COLO668 (cell line): ENCODE data around the gene REEP6.
"Not testable (repeated sequence)": the region's sequence is repeated elsewhere in the genome, so short reads cannot be mapped to it uniquely, and the experiment has no call there.

Source experiments
- DNase-seq: peaks from one replicate; lab custom pipeline; 2025; ENCODE audit not compliant: unreplicated experiment; lab: John Stamatoyannopoulos, UW

REEP6 gene

GRCh38 chr19:1488282-1488601 lies 2.7 kb upstream of the REEP6 start:
- DNase-seq: no peak

- DNase-seq: no peak
Measured at GRCh38 chr19:1489463-1490310, 1.3 kb upstream of the REEP6 start.

- DNase-seq: peak; percentile 98
Measured at GRCh38 chr19:1490311-1491113, 469 bp upstream of the REEP6 start, which contains the start of gene PCSK4. TSS of gene PCSK4 (minus strand) at chr19:1490350. CDS start at chr19:1490346, 4 bp downstream.

GRCh38 chr19:1491849-1492170 lies 829 bp downstream of the REEP6 start:
- DNase-seq: no peak

DNA sequence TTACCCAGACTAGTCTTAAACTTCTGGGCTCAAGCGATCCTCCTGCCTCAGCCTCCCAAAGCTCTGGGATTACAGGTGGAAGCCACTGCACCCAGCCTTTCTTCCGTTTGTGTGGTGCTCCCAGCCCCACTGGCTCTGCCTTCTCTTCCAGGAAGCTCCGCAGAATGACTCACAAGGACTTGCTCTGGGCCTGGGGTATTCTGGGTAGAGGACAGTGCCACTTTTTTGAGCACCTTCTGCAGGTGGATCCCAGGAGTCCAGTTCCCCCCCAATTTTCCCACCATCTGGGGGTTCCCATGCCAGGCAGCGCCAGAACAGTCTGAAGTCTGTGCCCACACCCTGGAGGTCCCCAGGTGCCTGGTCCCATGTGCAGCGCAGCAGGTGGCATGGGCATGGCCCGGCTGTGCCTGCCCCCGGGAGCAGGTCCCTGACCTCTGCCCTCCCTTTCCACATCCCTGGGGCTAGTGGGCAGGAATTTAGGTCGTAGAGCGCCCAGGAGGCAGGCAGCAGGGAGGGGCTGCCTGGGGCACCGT lies 1.6 kb downstream of the REEP6 start:
- no peak for DNase-seq

- DNase-seq: no peak
Measured at GRCh38 chr19:1494115-1494815, 3.3 kb downstream of the REEP6 start.

GRCh38 chr19:1495051-1495798 lies 4.2 kb downstream of the REEP6 start:
- DNase-seq: no peak

GRCh38 chr19:1495799-1496713 lies 5.1 kb downstream of the REEP6 start:
- no peak for DNase-seq

GRCh38 chr19:1496714-1497577 lies 6.0 kb downstream of the REEP6 start:
- no peak for DNase-seq

DNA sequence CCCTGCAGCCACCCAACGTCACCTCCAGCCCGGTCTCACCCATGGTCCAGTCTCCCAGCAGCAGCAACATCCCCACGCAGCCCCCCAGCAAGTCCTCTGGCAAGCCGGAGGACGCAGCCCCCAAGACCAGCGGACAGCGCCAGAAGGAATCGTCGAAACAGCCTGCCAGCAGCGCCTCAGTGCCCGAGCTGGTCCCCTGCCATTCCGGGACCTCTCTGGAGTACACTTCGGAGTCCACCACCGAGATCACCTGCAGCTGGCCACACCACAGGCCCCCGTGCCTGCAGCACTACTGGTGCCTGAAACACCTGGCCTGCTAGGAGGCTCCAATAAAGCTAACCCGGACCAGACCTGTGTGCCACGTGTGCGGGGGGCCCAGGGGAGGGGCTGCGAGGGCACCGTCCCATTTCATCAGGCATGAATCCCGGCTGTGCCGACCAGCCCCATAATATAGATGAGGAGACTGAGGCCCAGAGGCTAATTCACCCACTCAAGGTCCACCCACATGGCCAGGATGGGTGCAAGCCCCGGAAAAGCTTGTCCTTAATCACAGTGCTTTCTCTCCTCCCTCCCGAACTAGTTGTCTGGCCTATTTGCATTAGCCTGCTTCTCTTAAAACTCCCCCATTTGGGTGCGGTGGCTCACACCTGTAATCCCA lies 6.7 kb downstream of the REEP6 start:
- DNase-seq: no peak

DNA sequence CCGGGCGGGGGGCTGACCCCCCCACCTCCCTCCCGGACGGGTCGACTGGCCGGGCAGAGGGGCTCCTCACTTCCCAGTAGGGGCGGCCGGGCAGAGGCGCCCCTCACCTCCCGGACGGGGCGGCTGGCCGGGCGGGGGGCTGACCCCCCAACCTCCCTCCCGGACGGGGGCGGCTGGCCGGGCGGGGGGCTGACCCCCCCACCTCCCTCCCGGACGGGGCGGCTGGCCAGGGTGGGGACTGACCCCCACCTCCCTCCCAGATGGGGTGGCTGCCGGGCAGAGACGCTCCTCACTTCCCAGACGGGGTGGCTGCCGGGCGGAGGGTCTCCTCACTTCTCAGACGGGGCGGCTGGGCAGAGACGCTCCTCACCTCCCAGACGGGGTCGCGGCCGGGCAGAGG lies 8.2 kb downstream of the REEP6 start:
- not testable (repeated sequence) for DNase-seq

GRCh38 chr19:1501200-1501595 lies 10.2 kb downstream of the REEP6 start:
- peak; percentile 82 for DNase-seq

DNA sequence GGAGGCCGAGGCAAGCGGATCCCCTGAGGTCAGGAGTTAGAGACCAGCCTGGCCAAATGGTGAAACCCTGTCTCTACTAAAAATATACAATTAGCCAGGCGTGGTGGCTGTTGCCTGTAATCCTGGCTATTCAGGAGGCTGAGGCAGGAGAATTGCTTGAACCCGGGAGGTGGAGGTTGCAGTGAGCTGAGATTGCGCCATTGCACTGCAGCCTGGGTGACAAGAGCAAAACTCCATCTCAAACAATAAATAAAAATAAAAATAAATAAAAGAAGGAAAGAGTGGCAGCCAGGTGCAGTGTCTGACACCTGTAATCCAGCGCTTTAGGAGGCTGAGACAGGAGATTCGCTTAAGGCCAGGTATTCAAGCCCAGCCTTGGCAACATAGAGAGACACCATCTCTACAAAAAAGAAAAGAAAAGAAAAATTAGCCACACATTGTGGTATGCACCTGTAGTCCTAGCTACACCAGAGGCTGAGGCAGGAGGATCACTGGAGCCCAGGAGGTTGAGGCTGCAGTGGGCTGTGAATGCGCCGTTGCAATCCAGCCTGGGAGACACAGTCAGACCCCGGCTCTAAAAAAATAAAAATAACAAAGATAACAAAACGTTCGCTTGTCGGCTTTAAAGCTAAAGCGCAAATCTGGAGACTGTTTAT lies 11.6 kb downstream of the REEP6 start:
- DNase-seq: no peak

DNA sequence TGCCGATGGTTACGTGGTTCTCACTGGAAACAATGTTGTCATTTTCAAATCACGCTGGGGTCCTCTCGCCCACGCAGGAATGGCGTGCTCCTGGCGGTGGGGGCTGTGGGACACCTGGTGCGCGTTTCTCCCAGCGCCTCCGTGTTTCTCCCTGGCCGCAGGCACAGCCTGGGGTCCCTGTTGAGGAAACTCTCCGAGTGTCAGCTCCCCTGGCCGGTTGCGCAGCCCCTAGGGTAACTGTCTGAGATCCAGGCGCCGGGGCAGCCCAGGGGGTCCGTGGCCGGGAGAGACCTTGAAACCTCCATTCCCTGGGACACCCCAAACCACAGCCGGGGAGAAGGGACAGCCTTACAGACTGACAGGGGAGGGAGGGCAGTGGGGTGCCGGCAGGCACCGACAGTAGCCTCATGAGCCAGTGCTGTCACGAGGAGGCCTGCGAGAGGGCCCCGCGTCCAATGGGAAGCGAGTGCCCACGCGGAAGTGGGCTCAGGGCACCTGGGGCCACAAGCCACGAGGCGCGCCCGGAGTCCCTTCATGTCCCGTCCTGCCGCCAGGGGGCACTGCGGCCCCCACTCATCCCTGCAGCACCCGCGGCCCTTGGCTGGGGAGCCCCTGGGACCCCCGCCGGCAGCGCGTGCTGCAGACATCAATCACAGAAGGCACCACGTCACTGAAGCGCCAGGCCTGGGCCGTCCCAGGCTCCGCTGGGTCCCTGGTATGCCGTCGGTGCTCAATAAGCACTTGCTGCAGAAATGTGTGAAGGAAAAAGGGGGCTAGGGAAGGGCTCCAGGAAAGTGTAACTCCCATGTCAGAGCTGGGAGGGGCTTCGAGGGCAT lies 12.3 kb downstream of the REEP6 start:
- DNase-seq: peak; percentile 48

DNA sequence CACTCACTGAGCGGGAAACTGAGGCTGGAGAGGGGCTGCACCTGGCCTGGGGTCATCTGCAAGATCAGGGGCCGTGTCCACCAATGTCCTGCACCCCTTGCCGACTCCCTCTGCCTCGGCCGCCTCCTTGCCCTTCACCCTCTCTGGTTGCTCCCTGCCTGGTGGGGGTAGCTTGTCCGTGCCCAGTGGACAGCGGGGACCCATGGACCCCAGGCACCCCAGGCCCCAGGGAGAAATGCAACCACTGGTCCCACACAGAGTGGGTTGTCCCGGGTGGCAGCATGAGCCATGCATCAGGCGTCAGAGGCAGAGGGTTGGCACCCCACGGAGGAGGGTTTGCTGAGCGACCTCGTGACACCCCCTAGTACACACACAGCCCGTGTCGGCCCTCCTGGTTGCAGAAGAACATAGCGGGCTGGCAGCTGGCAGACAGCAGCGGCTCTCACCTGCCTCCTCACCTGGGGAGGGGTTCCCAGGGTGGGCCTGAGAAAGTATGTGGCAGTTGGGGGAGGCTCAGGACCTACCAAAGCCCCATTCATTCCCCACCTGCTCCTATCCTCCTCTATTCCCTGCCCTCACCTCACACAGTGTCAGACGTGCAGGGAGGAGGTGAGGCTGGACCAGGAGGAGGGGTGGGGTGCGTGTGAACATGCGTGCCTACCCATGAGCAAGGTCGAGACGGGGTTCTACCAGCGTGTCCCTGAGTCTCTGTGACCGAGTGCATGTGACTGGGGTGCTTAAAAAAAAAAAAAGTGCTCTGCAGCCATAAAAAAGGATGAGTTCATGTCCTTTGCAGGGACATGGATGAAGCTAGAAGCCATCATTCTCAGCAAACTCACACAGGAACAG lies 13.2 kb downstream of the REEP6 start:
- DNase-seq: no peak

- no peak for DNase-seq
Measured at GRCh38 chr19:1505012-1505411, 14.0 kb downstream of the REEP6 start.
